Measurements from ENCODE around the gene MAPK10.

MAPK10 gene

GRCh38 chr4:86279293-86279960 is 80.4 kb downstream of the MAPK10 start:
- TF ChIP-seq POLR2AphosphoS5 (IDR thresholded peaks at IDR 0.05; ENCODE audit: low read depth, low read length) (no peak), SIN3A (IDR thresholded peaks at IDR 0.05; ENCODE audit: borderline replicate concordance, insufficient read depth, low read length) (no peak), REST (IDR thresholded peaks at IDR 0.05; ENCODE audit: insufficient read depth in 1 of 2, low read depth in 2 of 2, low read length in 2 of 2) (no peak), FOXP2 (optimal IDR thresholded peaks at IDR 0.05; ENCODE audit: borderline replicate concordance, extremely low read depth, extremely low read length, insufficient read depth) (no peak), TAF1 (IDR thresholded peaks at IDR 0.05; ENCODE audit: borderline replicate concordance, insufficient read depth, low read length) (no peak)

GRCh38 chr4:86278126-86278525 is 81.7 kb downstream of the MAPK10 start:
- no peak for TF ChIP-seq TAF1 (IDR thresholded peaks at IDR 0.05; ENCODE audit: borderline replicate concordance, insufficient read depth, low read length)

GRCh38 chr4:86274642-86275041 is 85.2 kb downstream of the MAPK10 start:
- no peak for TF ChIP-seq REST (IDR thresholded peaks at IDR 0.05; ENCODE audit: insufficient read depth in 1 of 2, low read depth in 2 of 2, low read length in 2 of 2)
- TF ChIP-seq POLR2AphosphoS5 (IDR thresholded peaks at IDR 0.05; ENCODE audit: low read depth, low read length) = no peak
- TF ChIP-seq TAF1 (IDR thresholded peaks at IDR 0.05; ENCODE audit: borderline replicate concordance, insufficient read depth, low read length) = no peak
- TF ChIP-seq SIN3A (IDR thresholded peaks at IDR 0.05; ENCODE audit: borderline replicate concordance, insufficient read depth, low read length) = no peak

- no peak for TF ChIP-seq REST (IDR thresholded peaks at IDR 0.05; ENCODE audit: insufficient read depth in 1 of 2, low read depth in 2 of 2, low read length in 2 of 2)
- no peak for TF ChIP-seq SIN3A (IDR thresholded peaks at IDR 0.05; ENCODE audit: borderline replicate concordance, insufficient read depth, low read length)
- no peak for TF ChIP-seq POLR2AphosphoS5 (IDR thresholded peaks at IDR 0.05; ENCODE audit: low read depth, low read length)
- no peak for TF ChIP-seq FOXP2 (optimal IDR thresholded peaks at IDR 0.05; ENCODE audit: borderline replicate concordance, extremely low read depth, extremely low read length, insufficient read depth)
- TF ChIP-seq TAF1 (IDR thresholded peaks at IDR 0.05; ENCODE audit: borderline replicate concordance, insufficient read depth, low read length) = no peak
Observed at GRCh38 chr4:86272669-86273068, 87.2 kb downstream of the MAPK10 start.

- no peak for TF ChIP-seq REST (IDR thresholded peaks at IDR 0.05; ENCODE audit: insufficient read depth in 1 of 2, low read depth in 2 of 2, low read length in 2 of 2)
- no peak for TF ChIP-seq FOXP2 (optimal IDR thresholded peaks at IDR 0.05; ENCODE audit: borderline replicate concordance, extremely low read depth, extremely low read length, insufficient read depth)
- TF ChIP-seq SIN3A (IDR thresholded peaks at IDR 0.05; ENCODE audit: borderline replicate concordance, insufficient read depth, low read length) = no peak
Observed at GRCh38 chr4:86271057-86271456, 88.8 kb downstream of the MAPK10 start.

All from PFSK-1 (cell line).